Renal cortical epithelial cell (primary cell): Measurements from ENCODE around the gene PCF11. TPM values are rescaled to one million over a fixed set of nuclear protein-coding genes. Genes with fewer than 3 reads are reported as not detected.
"Not testable (repeated sequence)": the region's sequence is repeated elsewhere in the genome, so short reads cannot be mapped to it uniquely, and the experiment has no call there.

Source experiments
- DNase-seq: peaks from one replicate; pipeline ENCODE4 v3.0.0-alpha.2; 2011; ENCODE audit warnings: low read depth
- total RNA-seq: library from RNA; depleted of rRNA; stranded (reverse); fragments of >200 nt; gene quantifications from 2 replicates; pipeline ENCODE4 v1.2.3, GENCODE V29; 2014

PCF11 gene, protein sequence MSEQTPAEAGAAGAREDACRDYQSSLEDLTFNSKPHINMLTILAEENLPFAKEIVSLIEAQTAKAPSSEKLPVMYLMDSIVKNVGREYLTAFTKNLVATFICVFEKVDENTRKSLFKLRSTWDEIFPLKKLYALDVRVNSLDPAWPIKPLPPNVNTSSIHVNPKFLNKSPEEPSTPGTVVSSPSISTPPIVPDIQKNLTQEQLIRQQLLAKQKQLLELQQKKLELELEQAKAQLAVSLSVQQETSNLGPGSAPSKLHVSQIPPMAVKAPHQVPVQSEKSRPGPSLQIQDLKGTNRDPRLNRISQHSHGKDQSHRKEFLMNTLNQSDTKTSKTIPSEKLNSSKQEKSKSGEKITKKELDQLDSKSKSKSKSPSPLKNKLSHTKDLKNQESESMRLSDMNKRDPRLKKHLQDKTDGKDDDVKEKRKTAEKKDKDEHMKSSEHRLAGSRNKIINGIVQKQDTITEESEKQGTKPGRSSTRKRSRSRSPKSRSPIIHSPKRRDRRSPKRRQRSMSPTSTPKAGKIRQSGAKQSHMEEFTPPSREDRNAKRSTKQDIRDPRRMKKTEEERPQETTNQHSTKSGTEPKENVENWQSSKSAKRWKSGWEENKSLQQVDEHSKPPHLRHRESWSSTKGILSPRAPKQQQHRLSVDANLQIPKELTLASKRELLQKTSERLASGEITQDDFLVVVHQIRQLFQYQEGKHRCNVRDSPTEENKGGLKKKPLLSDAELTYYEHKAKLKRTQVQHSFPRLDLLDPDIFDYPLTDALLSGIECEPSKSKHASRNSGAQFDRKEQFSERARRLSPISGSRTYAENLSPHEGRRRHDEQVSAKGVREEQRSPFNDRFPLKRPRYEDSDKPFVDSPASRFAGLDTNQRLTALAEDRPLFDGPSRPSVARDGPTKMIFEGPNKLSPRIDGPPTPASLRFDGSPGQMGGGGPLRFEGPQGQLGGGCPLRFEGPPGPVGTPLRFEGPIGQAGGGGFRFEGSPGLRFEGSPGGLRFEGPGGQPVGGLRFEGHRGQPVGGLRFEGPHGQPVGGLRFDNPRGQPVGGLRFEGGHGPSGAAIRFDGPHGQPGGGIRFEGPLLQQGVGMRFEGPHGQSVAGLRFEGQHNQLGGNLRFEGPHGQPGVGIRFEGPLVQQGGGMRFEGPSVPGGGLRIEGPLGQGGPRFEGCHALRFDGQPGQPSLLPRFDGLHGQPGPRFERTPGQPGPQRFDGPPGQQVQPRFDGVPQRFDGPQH (N-terminal part only)
- 15.1 and 48.0 TPM in 2 replicates for total RNA-seq

DNA sequence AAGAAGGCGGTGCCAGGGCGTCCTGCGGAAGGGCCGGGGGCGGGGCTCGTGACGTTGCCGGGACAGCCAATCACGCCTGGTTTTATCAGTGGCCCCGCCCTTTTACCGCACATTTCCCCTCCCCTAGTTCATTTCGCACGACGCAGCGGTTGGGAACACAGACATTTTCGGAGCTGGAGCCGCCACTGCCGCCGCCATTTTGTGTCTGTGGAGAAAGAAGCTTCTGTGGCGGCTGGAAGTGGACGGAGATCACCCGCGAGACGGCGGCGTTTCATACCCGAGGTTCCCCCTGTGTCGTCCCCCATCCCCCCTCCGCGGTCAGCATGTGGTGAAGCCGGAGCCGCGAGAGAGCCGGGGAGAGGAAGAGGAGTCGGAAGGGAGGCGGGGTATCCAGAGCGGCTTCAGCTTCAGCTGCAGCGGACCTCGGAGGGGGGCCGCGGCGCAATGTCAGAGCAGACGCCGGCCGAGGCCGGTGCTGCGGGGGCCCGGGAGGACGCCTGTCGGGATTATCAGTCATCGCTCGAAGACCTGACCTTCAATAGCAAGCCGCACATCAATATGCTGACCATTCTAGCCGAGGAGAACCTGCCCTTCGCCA is at the start of gene PCF11:
PCF11 (plus strand) TSS at position 136 of the 598 bp plus-strand sequence; CDS start at position 445, 309 bp downstream.
- DNase-seq: no peak

DNA sequence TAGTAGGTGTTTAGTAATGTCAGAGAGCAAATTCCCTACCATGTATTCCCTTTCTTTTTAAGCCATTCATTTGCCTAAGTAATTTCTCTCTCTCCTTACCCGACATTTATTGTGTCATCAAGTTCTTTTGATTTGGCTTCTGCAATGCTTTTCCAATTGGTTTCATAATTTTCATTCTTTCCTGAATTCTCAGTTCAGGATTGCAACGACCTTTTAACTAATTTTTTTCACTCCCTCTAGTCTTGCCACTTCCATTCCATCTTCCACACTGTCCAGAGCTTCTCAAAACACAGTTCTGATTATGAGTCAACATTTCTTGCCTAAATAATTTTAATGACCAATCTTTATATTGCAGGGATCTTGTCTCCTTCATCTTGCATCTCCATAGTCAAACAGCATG is 44.0 kb upstream of the PCF11 start:
- DNase-seq: no peak

DNA sequence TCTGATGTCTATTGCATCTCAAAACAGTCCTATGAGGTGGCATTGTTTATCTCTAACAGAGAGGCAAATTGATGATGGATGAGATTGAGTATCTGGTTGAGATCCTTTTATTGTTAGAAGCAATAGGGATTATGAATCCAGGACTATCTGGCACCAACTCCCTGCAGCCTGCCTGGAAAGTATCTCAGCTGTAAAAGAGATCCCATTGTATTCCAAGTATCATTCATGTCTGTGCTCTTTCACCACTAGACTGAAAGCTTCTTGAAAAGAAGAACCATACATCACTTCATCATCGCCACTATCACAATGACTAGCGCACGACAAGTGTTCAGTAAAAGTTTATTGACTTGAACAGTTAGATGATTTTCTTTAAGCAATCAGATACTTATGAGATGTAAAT is 41.9 kb upstream of the PCF11 start:
- DNase-seq: no peak

DNA sequence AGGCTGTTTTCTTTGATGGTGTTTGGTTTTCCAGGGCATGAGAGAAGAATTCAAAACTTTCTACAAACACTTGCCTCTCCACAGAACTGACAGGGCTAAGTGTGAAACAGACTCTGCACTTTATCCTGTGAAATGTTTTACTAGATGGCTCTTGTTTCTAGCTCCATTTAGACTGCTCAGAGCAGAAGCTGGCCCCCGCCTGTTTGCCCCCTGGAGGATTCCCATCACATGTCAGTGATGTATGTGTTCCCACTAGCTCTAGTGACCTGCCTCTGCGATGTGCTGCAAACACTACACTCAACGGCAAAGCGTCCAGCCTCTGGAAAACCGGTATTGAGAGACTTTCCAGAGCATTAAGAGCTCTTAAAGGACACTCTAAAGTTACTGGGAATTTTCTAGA is 41.4 kb upstream of the PCF11 start:
- DNase-seq: no peak

DNA sequence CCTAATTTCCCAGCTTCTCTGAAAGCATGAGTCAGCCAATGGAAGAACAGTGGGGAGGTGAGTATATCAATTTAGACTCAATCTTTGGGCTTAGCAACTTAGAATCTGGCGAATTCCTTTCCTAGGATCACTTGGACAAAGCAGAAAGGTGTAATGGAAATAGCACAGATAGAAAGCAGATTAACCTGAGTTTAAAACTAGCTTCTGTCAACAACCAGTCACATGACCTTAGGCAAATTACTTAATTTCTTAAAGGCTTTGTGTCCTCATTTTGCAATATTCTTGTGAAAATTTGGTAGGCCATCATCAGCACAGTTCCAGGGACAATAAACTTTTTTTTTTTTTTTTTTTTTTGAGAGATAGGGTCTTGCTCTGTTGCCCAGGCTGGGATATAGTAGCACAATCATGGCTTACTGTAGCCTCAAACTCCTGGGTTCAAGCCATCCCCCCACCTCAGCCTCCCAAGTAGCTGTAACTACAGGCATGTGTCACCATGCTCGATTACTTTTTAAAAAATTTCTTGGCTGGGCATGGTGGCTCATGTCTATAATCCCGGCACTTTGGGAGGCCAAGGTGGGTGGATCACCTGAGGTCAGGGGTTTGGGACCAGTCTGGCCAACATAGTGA is 40.8 kb upstream of the PCF11 start:
- no peak for DNase-seq

GRCh38 chr11:83118814-83119213 is 38.1 kb upstream of the PCF11 start:
- DNase-seq: no peak

DNA sequence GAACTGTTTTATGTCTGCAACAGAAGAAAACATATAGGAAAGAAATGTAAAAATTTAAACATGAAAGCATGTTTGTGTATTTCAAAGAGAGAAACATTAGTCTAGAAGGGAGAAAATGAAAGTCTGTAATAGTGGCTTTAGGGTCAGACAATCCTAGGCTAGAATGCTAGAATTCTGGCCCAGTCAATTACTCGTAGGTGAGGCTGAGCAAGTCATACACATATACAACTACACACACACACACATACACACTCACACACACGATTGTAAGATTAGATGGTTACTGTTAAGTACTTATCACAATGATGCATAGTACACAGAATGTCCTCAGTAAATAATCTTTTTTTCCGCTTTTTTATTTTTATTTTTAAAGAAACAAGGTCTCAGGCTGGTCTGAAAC is 37.7 kb upstream of the PCF11 start:
- DNase-seq: no peak

DNA sequence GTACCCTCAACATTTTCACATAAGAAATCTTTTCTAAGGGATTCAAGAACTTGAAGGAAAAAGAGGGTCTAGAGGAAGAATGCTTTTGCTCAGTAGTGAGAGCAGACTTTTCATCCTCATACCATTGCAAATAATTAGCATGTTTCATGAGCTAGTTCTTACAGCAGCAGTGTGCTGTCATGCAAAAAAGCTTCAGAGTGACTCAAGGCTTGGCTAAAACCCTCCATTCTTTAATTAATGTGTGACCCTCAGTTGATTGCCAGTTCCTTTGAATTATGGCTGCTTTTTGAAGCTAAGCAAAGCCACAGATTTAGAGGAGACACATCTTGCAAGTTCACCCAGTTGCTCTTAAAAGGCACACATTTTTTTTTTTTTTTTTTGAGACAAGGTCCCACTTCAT is 36.6 kb upstream of the PCF11 start:
- peak; percentile 78 for DNase-seq

DNA sequence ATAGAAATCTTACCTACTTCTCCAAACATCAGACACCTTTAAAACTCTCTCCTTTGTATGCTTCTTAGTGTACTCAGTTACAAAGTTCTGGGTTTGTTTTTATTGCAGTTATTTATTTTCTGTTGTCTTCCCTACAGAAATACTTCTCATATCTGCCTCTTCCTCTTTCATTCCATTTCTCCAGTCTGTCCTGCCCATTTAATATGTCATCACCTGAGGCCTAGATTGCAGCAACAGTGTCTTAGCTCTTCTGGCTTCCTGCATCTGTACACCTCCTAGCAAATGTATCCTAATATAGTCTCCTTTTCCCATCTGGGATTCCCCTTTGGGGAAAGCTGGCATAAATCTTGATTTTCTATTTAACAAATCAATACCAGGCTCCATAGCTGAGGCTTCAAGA is 34.9 kb upstream of the PCF11 start:
- DNase-seq: no peak

DNA sequence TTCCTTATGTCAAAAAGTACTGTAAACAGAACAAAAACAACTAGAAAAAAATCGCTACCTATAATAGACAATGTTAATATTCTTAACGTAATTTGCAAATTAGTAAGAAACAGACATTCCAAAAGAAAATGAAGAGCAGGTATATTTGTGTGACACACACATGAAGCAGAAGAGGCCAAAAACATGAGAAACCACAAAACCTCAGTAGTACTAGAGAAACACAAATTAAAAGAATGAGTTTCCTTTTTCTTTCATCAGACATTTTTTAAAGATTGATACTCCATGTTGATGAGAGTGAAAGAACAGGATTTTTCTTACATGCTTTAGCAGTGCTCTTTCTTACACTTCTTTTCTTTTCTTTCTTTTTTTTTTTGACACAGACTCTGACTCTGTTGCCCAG is 34.2 kb upstream of the PCF11 start:
- DNase-seq: no peak

GRCh38 chr11:83124636-83125424 is 32.1 kb upstream of the PCF11 start:
- peak; percentile 38 for DNase-seq

DNA sequence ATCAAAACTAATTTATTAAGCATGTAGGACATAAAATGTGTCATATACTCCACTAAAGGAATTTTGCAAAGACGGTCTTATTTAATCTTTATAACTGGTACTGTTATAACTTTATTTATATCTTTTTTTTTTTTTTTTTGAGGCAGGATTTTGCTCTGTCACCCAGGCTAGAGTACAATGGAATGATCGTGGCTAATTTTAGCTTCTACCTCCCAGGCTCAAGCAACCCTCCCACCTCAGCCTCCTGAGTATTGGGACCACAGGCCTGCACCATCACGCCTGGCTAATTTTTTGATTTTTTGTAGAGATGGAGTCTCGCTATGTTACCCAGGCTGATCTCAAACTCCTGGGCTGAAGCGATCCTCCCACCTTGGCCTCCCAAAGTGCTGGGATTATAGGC is 31.4 kb upstream of the PCF11 start:
- DNase-seq: no peak

DNA sequence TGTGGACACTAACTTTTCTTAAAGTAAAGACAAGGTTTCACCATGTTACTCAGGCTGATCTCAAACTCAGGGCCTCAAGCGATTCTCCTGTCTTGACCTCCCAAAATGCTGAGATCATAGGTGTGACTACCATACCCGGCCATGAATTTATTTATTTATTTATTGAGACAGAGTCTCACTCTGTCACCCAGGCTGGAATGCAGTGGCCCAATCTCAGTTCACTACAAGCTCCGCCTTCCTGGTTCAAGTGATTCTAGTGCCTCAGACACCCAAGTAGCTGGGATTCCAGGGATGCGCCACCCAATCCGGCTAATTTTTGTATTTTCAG is 29.7 kb upstream of the PCF11 start:
- no peak for DNase-seq

GRCh38 chr11:83132191-83132590 is 24.7 kb upstream of the PCF11 start:
- DNase-seq: no peak

GRCh38 chr11:83133266-83133665 is 23.7 kb upstream of the PCF11 start:
- DNase-seq: not testable (repeated sequence)

GRCh38 chr11:83139310-83139709 is 17.6 kb upstream of the PCF11 start:
- DNase-seq: no peak

DNA sequence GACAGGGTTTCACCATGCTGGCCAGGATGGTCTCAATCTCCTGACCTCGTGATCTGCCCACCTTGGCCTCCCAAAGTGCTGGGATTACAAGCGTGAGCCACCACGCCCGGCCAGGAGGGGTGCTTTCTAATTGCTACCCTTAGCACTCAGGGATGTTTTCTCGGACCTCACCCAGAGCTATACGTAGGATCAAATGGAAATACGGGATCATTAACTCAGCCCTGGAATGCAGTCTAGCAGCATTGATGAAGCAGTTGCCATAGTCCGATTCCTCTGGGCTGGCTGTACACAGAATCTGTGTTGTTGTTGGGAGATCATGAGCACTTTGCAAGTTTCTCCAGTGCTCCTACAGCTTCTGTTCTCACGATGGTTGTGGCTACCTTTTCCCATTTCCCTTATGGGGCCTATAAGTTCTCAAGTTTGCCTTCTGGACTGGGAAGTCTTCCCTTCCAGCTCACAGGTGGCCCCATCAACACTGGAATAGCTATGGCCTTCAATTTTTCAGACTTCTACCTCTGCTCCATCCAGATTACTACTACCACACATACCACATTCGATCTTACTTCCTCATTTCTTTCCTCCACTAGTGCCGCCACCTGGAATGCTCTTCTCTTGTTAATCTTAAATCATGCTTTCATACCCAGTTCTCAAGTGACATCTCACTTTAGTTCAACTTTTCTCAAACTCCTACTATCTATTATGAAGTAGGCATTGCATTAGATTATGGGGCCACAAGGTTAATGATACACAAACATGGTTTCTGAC is 16.1 kb upstream of the PCF11 start:
- no peak for DNase-seq

DNA sequence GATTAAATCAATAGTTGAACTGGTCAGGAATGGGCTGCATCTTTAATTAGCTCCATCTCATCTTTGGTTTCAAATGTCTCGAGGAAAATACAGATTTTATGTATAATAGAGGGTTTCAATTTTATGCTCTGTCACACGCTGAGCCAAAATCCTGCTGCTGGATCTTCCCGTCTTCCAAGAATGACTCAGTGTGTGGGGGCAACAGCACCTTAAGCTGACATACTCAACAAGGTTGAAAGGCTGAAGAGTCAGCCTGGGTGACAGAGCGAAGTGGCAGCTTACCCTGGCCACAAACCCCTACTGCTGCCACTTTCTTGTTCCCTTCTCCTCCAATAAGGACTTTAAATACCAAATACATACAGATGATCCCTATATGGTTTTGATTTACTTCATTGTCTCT is 9.0 kb upstream of the PCF11 start:
- no peak for DNase-seq

DNA sequence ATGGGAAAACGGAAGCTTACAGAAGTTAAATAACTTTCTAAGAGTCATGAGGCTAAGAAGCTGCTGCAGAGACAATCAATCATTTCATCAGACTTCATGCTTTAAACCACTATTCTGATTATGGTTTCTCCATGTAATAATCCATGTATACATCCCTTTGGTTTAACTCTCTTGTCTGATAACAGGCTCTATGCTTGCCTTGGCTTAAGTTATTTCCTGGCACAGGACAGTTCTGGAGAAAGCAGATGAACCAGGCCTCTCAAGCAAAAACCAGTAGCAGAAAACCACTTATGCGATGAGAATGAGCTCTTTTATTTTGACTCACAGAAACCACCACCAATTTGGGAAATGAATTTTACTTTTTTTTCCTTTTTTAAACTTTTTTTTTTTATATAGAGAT is 6.5 kb upstream of the PCF11 start:
- no peak for DNase-seq
